Peyer's patch (tissue), 4 donors: ENCODE data around the gene SEL1L3. TPM values are rescaled to one million over a fixed set of nuclear protein-coding genes. Genes with fewer than 3 reads are reported as not detected.

Source experiments
- DNase-seq, 3 donors: peaks; one replicate each; pipeline ENCODE4 v3.0.0-alpha.2; 2017 to 2019
- H3K27ac ChIP-seq, 4 donors: fragments of 200-600 bp; sonication (generic); one replicate each; pipeline ENCODE4 v1.5.1; 2016 to 2019
- H3K27me3 ChIP-seq, 2 donors: fragments of 200-600 bp; sonication (generic); one replicate each; pipeline ENCODE4 v1.5.1; 2019
- H3K36me3 ChIP-seq, 3 donors: fragments of 200-600 bp; sonication (generic); one replicate each; pipeline ENCODE4 v1.5.1; 2016 to 2019
- H3K4me1 ChIP-seq, 4 donors: fragments of 200-600 bp; sonication (generic); one replicate each; pipeline ENCODE4 v1.5.1; 2016 to 2019
- H3K4me3 ChIP-seq, 4 donors: fragments of 200-600 bp; sonication (generic); 1 replicate in 3 of 4; 2 replicates in 1 of 4; pipeline ENCODE4 v1.5.1; 2016 to 2019; ENCODE audit warnings: mild to moderate bottlenecking in 1 of 4
- H3K9me3 ChIP-seq, 4 donors: fragments of 200-600 bp; sonication (generic); one replicate each; pipeline ENCODE4 v1.5.1; 2016 to 2019; ENCODE audit warnings: mild to moderate bottlenecking in 1 of 4
- CTCF ChIP-seq, 6 experiments: fragments of 450-650 bp in 4 of 6; fragments of 200-600 bp in 2 of 6; sonication (generic) in 1 of 6; IDR thresholded peaks; one replicate each; pipeline ENCODE4 v1.5.1; 2017 to 2019; ENCODE audit warnings: antibody characterized with exemption in 6 of 6, mild to moderate bottlenecking in 3 of 6, moderate library complexity in 1 of 6
- POLR2A ChIP-seq, 2 donors: fragments of 450-650 bp; IDR thresholded peaks; one replicate each; pipeline ENCODE4 v1.5.1; 2017; ENCODE audit warnings: antibody characterized with exemption in 2 of 2, mild to moderate bottlenecking in 2 of 2, moderate library complexity in 2 of 2
- total RNA-seq, 4 donors: library from RNA; depleted of rRNA; stranded (reverse); fragments of >200 nt; gene quantifications; one replicate each; pipeline ENCODE4 v1.1.0, GENCODE V29; 2016

The SEL1L3 gene
- total RNA-seq, 4 donors from 2014 or later = 91.4 to 194 (median 134) TPM

GRCh38 chr4:25861951-25862410, 807 bp downstream of the SEL1L3 start:
- TF ChIP-seq POLR2A (IDR thresholded peaks at IDR 0.05) (no peak), CTCF (IDR thresholded peaks at IDR 0.05) (no peak)
- H3K9me3 ChIP-seq = no peaks in the 10 kb centered on the region
- peak overlapping the region; percentile 85 to 97 (median 95) for H3K27ac ChIP-seq
- DNase-seq = peak; percentile 50 to 69 (median 68)
- H3K4me1 ChIP-seq = peaks cover 8 to 48% (median 16%) of the 10 kb centered on the region in 4 donors
- H3K36me3 ChIP-seq = no peaks in the 10 kb centered on the region
- no peaks in the 10 kb centered on the region for H3K27me3 ChIP-seq
- peak overlapping the region; percentile 84 to 95 (median 90) for H3K4me3 ChIP-seq

GRCh38 chr4:25861280-25861950, 1.4 kb downstream of the SEL1L3 start:
- H3K4me3 ChIP-seq = peak overlapping the region; percentile 84 to 95 (median 90)
- H3K9me3 ChIP-seq = no peaks in the 10 kb centered on the region
- H3K4me1 ChIP-seq = peaks cover 8 to 48% (median 16%) of the 10 kb centered on the region in 4 donors
- TF ChIP-seq CTCF (IDR thresholded peaks at IDR 0.05) (no peak), POLR2A (IDR thresholded peaks at IDR 0.05) (no peak)
- H3K36me3 ChIP-seq = no peaks in the 10 kb centered on the region
- peak overlapping the region; percentile 85 to 97 (median 95) for H3K27ac ChIP-seq
- H3K27me3 ChIP-seq = no peaks in the 10 kb centered on the region
- no peak for DNase-seq

GRCh38 chr4:25860586-25861279, 2.1 kb downstream of the SEL1L3 start:
- Histone ChIP-seq H3K27me3 (no peaks in the 10 kb centered on the region), H3K27ac (peak overlapping the region; percentile 64 to 97 (median 86)), H3K36me3 (no peaks in the 10 kb centered on the region), H3K9me3 (no peaks in the 10 kb centered on the region), H3K4me3 (peak overlapping the region in 3 of 4 donors; percentile 22 to 88 (median 24)), H3K4me1 (peaks cover 8 to 53% (median 16%) of the 10 kb centered on the region in 4 donors)
- TF ChIP-seq CTCF (IDR thresholded peaks at IDR 0.05) (no peak), POLR2A (IDR thresholded peaks at IDR 0.05) (no peak)
- peak in 2 of 3 donors; percentile 78 to 86 for DNase-seq

- peaks cover 13 to 56% (median 24%) of the 10 kb centered on the region in 4 donors for H3K4me1 ChIP-seq
- no peaks in the 10 kb centered on the region for H3K36me3 ChIP-seq
- H3K4me3 ChIP-seq = peak overlapping the region in 1 of 4 donors; percentile 24
- peak in 2 of 3 donors; percentile 65 to 72 for DNase-seq
- TF ChIP-seq POLR2A (IDR thresholded peaks at IDR 0.05) (no peak), CTCF (IDR thresholded peaks at IDR 0.05) (no peak)
- no peaks in the 10 kb centered on the region for H3K27me3 ChIP-seq
- peak overlapping the region; percentile 64 to 97 (median 86) for H3K27ac ChIP-seq
- no peaks in the 10 kb centered on the region for H3K9me3 ChIP-seq
Observed at GRCh38 chr4:25859429-25860148, 3.2 kb downstream of the SEL1L3 start.

GRCh38 chr4:25857851-25858400, 4.9 kb downstream of the SEL1L3 start:
- no peaks in the 10 kb centered on the region for H3K9me3 ChIP-seq
- no peak for DNase-seq
- TF ChIP-seq CTCF (IDR thresholded peaks at IDR 0.05) = no peak
- TF ChIP-seq POLR2A (IDR thresholded peaks at IDR 0.05) = no peak
- no peaks in the 10 kb centered on the region for H3K27me3 ChIP-seq
- H3K4me1 ChIP-seq = peaks cover 7 to 50% (median 27%) of the 10 kb centered on the region in 4 donors
- no peaks in the 10 kb centered on the region for H3K36me3 ChIP-seq
- H3K27ac ChIP-seq = peak overlapping the region in 1 of 4 donors; percentile 38
- H3K4me3 ChIP-seq = no peak overlapping the region
